Mesenteric fat pad (tissue), 1 donor: ENCODE measurements around the gene YIPF2. TPM values are rescaled to one million over a fixed set of nuclear protein-coding genes. Genes with fewer than 3 reads are reported as not detected.
"Not testable (repeated sequence)": the region's sequence is repeated elsewhere in the genome, so short reads cannot be mapped to it uniquely, and the experiment has no call there.

Source experiments
- DNase-seq: peaks from one replicate; pipeline ENCODE4 v3.0.0-alpha.2; 2020; ENCODE audit warnings: low spot score
- long read RNA-seq: library from polyadenylated mRNA; unstranded; transcript quantifications from one replicate; pipeline ENCODE4 v2.0.0, GENCODE V29; 2020
- total RNA-seq: library from RNA; stranded (reverse); fragmentation: NEBNext Ultra II Directional; extraction: Animal tissue kit (Norgen Biotek cat#: 25700); gene quantifications from one replicate; pipeline ENCODE4 v1.2.1, GENCODE V29; 2021
- donor health status: DM: yes; HTN: yes; CAD: no.

The YIPF2 gene
- 28.4 TPM for total RNA-seq
- long read RNA-seq, transcript YIPF2-201 (10 exons, 2,087 nt) = major isoform, 37 of 78 reads
- long read RNA-seq, transcript YIPF2-204 (10 exons, 1,550 nt) = minor isoform, 20 of 78 reads
- long read RNA-seq, partial matches to known transcripts = 3 of 78 reads
- long read RNA-seq, other reads (novel, unspliced or antisense) = 18 of 78 reads

GRCh38 chr19:10928563-10929401 is at the start of gene YIPF2, which contains the start of gene TIMM29:
TSS of gene YIPF2 (minus strand) at chr19:10928639. CDS start at chr19:10928410, 229 bp downstream.
TSS of gene TIMM29 (plus strand) at chr19:10928811. CDS start at chr19:10928823, 12 bp downstream.
- DNase-seq = peak; percentile 97

GRCh38 chr19:10977742-10978092 is 49.3 kb upstream of the YIPF2 start:
- no peak for DNase-seq

- no peak for DNase-seq
Measured at GRCh38 chr19:10976131-10976892, 47.9 kb upstream of the YIPF2 start.

- no peak for DNase-seq
Measured at GRCh38 chr19:10975374-10976130, 47.1 kb upstream of the YIPF2 start.

GRCh38 chr19:10971107-10971726 is 42.8 kb upstream of the YIPF2 start:
- DNase-seq = no peak

GRCh38 chr19:10968527-10969135 is 40.2 kb upstream of the YIPF2 start:
- DNase-seq = no peak

- no peak for DNase-seq
Measured at GRCh38 chr19:10966809-10967208, 38.4 kb upstream of the YIPF2 start.

GRCh38 chr19:10965398-10965797 is 37.0 kb upstream of the YIPF2 start:
- no peak for DNase-seq

- DNase-seq = no peak
Measured at GRCh38 chr19:10964903-10965302, 36.5 kb upstream of the YIPF2 start.

- DNase-seq = no peak
Measured at GRCh38 chr19:10963865-10964264, 35.4 kb upstream of the YIPF2 start.

- no peak for DNase-seq
Measured at GRCh38 chr19:10962863-10963262, 34.4 kb upstream of the YIPF2 start.

- no peak for DNase-seq
Measured at GRCh38 chr19:10961073-10961860, 32.8 kb upstream of the YIPF2 start.

GRCh38 chr19:10960314-10961072 is 32.1 kb upstream of the YIPF2 start, which contains the start of gene SMARCA4:
TSS of gene SMARCA4 (plus strand) at chr19:10961030. CDS start at chr19:10984152, 23,122 bp downstream.
- DNase-seq = peak; percentile 100

GRCh38 chr19:10959277-10959968 is 31.0 kb upstream of the YIPF2 start:
- DNase-seq = not testable (repeated sequence)

- DNase-seq = no peak
Measured at GRCh38 chr19:10952809-10953208, 24.4 kb upstream of the YIPF2 start.

GRCh38 chr19:10946958-10947657 is 18.7 kb upstream of the YIPF2 start:
- no peak for DNase-seq

GRCh38 chr19:10945264-10945663 is 16.8 kb upstream of the YIPF2 start:
- DNase-seq = no peak
